Measurements from ENCODE around the gene VWA1. TPM values are rescaled to one million over a fixed set of nuclear protein-coding genes. Genes with fewer than 3 reads are reported as not detected.

Gene VWA1, protein sequence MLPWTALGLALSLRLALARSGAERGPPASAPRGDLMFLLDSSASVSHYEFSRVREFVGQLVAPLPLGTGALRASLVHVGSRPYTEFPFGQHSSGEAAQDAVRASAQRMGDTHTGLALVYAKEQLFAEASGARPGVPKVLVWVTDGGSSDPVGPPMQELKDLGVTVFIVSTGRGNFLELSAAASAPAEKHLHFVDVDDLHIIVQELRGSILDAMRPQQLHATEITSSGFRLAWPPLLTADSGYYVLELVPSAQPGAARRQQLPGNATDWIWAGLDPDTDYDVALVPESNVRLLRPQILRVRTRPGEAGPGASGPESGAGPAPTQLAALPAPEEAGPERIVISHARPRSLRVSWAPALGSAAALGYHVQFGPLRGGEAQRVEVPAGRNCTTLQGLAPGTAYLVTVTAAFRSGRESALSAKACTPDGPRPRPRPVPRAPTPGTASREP
- total RNA-seq: 1 to 10 TPM; 2.4 to 4.3 TPM

DNA sequence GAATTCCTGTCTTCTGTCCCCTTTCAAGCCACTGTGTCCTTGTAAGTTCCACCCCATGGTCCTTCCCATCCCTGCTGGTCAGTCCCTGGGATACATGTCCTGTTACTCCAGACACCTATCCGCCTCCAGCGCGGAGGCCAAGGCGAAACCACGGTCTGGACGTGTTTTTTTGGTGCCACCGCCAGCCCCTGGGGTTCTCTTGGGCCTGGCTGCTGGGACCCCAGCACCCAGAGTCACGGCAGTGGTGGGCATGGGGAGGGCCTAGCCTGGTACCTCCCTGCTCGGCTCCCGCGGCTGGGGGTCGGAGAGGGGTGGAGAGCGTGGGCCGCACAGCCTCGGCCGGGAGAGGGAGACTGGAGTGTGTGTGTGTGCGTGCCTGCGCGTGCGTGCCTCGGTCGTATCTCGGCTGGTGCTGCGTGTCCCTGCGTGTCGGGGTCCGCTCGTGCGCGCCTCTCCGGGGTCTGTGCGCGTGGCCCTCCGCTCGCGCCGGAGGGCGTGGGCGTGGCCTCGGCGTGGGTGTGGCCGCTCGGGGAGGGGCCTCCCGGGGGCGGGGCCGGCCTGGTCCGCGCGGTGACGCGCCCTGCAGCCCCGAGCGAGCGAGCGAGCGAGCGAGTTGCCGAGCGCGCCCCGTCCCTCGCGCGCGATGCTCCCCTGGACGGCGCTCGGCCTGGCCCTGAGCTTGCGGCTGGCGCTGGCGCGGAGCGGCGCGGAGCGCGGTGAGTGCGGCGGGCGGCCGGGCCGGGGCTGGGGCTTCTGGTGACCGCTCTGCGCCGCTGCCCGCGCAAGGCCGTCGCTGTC, at the start of gene VWA1:
Gene VWA1 (plus strand): TSS at position 585 of the 798 bp plus-strand sequence. CDS start 59 bp downstream, at position 644.

DNA sequence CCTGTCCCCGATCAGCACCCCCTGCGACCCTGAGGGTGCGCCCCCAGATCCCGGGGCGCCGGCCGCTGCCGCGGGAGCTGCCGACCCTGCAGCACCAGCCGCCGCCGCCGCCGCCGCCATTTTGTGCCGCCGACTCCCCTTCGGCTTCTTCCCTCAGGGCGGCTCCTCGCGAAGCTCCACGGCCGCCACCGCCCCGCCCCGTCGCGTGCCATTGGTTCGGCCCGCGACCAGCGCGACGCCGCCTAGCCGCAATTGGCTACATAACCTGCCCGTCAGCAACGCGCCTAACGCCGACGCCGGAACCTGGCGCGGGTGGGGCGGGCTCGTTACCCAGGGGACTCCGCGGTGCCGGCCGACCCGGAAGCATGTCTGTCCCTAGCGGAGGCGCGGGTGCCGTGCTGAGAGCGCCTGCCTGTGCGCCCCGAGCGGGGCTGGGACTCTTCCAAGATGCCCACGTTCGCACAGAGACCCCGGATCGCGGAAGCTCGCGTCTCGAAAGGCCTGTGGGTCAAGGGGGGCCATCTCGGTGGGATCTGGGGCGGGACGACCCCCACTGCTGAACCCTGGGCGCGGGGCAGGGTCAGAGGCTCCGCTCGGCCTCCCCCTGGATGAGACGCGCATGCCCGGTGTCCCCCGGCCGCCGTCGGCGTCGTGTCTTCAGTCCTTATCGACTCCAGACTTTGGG, 36.2 kb upstream of the VWA1 start, which contains the start of gene CCNL2:
Gene CCNL2 (minus strand): TSS at position 149 of the 685 bp plus-strand sequence. CDS start 29 bp downstream, at position 120.

GRCh38 chr1:1406821-1407635, 28.5 kb upstream of the VWA1 start, which contains the start of gene MRPL20:
Gene MRPL20 (minus strand): TSS chr1:1407293. CDS start chr1:1407217, 76 bp downstream.

GRCh38 chr1:1421147-1421906, 14.2 kb upstream of the VWA1 start, which contains the start of gene ANKRD65:
Gene ANKRD65 (minus strand): TSS chr1:1421276. CDS start chr1:1421005, 271 bp downstream.

GRCh38 chr1:1449099-1449739, 13.7 kb downstream of the VWA1 start, which contains the start of gene ATAD3C:
Gene ATAD3C (plus strand): TSS chr1:1449689. CDS start chr1:1450684, 995 bp downstream.

GRCh38 chr1:1471389-1472052, 36.0 kb downstream of the VWA1 start, which contains the start of gene ATAD3B:
Gene ATAD3B (plus strand): TSS chr1:1471765. CDS start chr1:1471885, 120 bp downstream.

Other genes with a start within 250 kb of the VWA1 start
- gene TNFRSF18, start 229.1 kb upstream of the VWA1 start, total RNA-seq: under 1 TPM in 1 of 2 donors, not detected in 1; 0.34 TPM
- not detected for gene TNFRSF4, start 221.5 kb upstream of the VWA1 start, total RNA-seq
- gene SDF4, start 203.7 kb upstream of the VWA1 start, total RNA-seq: 10 to 100 TPM; 79.5 to 88.9 TPM
- gene B3GALT6, start 203.5 kb upstream of the VWA1 start, total RNA-seq: 10 to 100 TPM; 19.0 to 26.5 TPM
- not detected for gene C1QTNF12, start 189.0 kb upstream of the VWA1 start, total RNA-seq
- gene UBE2J2, start 161.8 kb upstream of the VWA1 start, total RNA-seq: 10 to 100 TPM; 28.9 to 32.6 TPM
- under 1 TPM; 0.67 to 0.69 TPM for gene SCNN1D, start 155.3 kb upstream of the VWA1 start, total RNA-seq
- 10 to 100 TPM; 21.3 to 42.0 TPM for gene ACAP3, start 127.8 kb upstream of the VWA1 start, total RNA-seq
- gene PUSL1, start 127.1 kb upstream of the VWA1 start, total RNA-seq: 10 to 100 TPM; 15.8 to 23.6 TPM
- gene INTS11, start 111.0 kb upstream of the VWA1 start, total RNA-seq: 100 to 1,000 TPM in 1 of 2 donors, 10 to 100 TPM in 1; 57.5 to 102 TPM
- gene CPTP, start 110.9 kb upstream of the VWA1 start, total RNA-seq: 10 to 100 TPM; 20.0 to 23.0 TPM
- gene TAS1R3, start 104.4 kb upstream of the VWA1 start, total RNA-seq: under 1 TPM in 1 of 2 donors, not detected in 1; 0.33 TPM
- 10 to 100 TPM; 44.4 to 60.6 TPM for gene DVL1, start 86.3 kb upstream of the VWA1 start, total RNA-seq
- gene MXRA8, start 77.1 kb upstream of the VWA1 start, total RNA-seq: under 1 TPM in 1 of 2 donors, not detected in 1; 0.33 TPM
- 100 to 1,000 TPM; 117 to 140 TPM for gene AURKAIP1, start 60.5 kb upstream of the VWA1 start, total RNA-seq
- gene CCNL2, start 36.4 kb upstream of the VWA1 start, total RNA-seq: 10 to 100 TPM; 63.9 to 72.3 TPM
- 100 to 1,000 TPM in 1 of 2 donors, 10 to 100 TPM in 1; 57.5 to 103 TPM for gene MRPL20, start 28.4 kb upstream of the VWA1 start, total RNA-seq
- gene ANKRD65, start 14.4 kb upstream of the VWA1 start, total RNA-seq: under 1 TPM in 1 of 2 donors, not detected in 1; under 0.01 TPM
- not detected for gene ATAD3C, start 14.0 kb downstream of the VWA1 start, total RNA-seq
- gene ATAD3B, start 36.1 kb downstream of the VWA1 start, total RNA-seq: 10 to 100 TPM; 22.4 to 33.6 TPM
- 10 to 100 TPM; 32.0 to 42.0 TPM for gene ATAD3A, start 76.5 kb downstream of the VWA1 start, total RNA-seq
- 1 to 10 TPM; 2.1 to 4.7 TPM for gene TMEM240, start 104.9 kb downstream of the VWA1 start, total RNA-seq
- 100 to 1,000 TPM; 141 to 177 TPM for gene SSU72, start 139.2 kb downstream of the VWA1 start, total RNA-seq
- gene FNDC10, start 164.4 kb downstream of the VWA1 start, total RNA-seq: 10 to 100 TPM in 1 of 2 donors, 1 to 10 TPM in 1; 7.3 to 20.0 TPM
- gene MIB2, start 179.8 kb downstream of the VWA1 start, total RNA-seq: 10 to 100 TPM; 32.6 to 51.6 TPM
- under 1 TPM; under 0.01 to 0.34 TPM for gene MMP23B, start 196.5 kb downstream of the VWA1 start, total RNA-seq
- 1 to 10 TPM; 4.1 to 6.0 TPM for gene CDK11B, start 223.3 kb downstream of the VWA1 start, total RNA-seq